Endothelial cell (in vitro differentiated cells): Measurements from ENCODE around the gene MEX3D. TPM values are rescaled to one million over a fixed set of nuclear protein-coding genes. Genes with fewer than 3 reads are reported as not detected.

Source experiments
- DNase-seq: peaks from one replicate; pipeline ENCODE4 v3.0.0; 2021; ENCODE audit warnings: low spot score
- H3K27ac Mint-ChIP-seq: one replicate; pipeline ENCODE4 v1.8.0; 2021; ENCODE audit warnings: mixed read lengths, inconsistent platforms; ENCODE audit not compliant: unreplicated experiment
- H3K27me3 Mint-ChIP-seq: one replicate; pipeline ENCODE4 v1.8.0; 2021; ENCODE audit warnings: mild to moderate bottlenecking, moderate library complexity, mixed read lengths, inconsistent platforms; ENCODE audit not compliant: unreplicated experiment
- H3K36me3 Mint-ChIP-seq: one replicate; pipeline ENCODE4 v1.8.0; 2021; ENCODE audit warnings: mild to moderate bottlenecking, low read depth, mixed read lengths, inconsistent platforms; ENCODE audit not compliant: unreplicated experiment
- H3K4me1 Mint-ChIP-seq: one replicate; pipeline ENCODE4 v1.8.0; 2021; ENCODE audit warnings: mild to moderate bottlenecking, mixed read lengths, inconsistent platforms; ENCODE audit not compliant: unreplicated experiment
- H3K4me3 Mint-ChIP-seq: one replicate; pipeline ENCODE4 v1.8.0; 2021; ENCODE audit warnings: mild to moderate bottlenecking, mixed read lengths, inconsistent platforms; ENCODE audit not compliant: unreplicated experiment
- H3K9me3 Mint-ChIP-seq: one replicate; pipeline ENCODE4 v1.8.0; 2021; ENCODE audit warnings: mixed read lengths, inconsistent platforms; ENCODE audit not compliant: unreplicated experiment
- total RNA-seq: library from RNA; stranded (reverse); fragmentation: NEBNext Ultra II Directional; extraction: Animal tissue kit (Norgen Biotek cat#: 25700); gene quantifications from one replicate; pipeline ENCODE4 v1.2.1, GENCODE V29; 2021; ENCODE audit not compliant: unreplicated experiment
- TF ChIP-seq, protein P1 (sequence below): fragments of 200-600 bp; sonication (generic); IDR thresholded peaks from one replicate; pipeline ENCODE4 v1.5.0; 2021; ENCODE audit warnings: antibody characterized with exemption; ENCODE audit not compliant: unreplicated experiment

MEX3D gene
- total RNA-seq, 1 donor from 2014 or later = 73.4 TPM

DNA sequence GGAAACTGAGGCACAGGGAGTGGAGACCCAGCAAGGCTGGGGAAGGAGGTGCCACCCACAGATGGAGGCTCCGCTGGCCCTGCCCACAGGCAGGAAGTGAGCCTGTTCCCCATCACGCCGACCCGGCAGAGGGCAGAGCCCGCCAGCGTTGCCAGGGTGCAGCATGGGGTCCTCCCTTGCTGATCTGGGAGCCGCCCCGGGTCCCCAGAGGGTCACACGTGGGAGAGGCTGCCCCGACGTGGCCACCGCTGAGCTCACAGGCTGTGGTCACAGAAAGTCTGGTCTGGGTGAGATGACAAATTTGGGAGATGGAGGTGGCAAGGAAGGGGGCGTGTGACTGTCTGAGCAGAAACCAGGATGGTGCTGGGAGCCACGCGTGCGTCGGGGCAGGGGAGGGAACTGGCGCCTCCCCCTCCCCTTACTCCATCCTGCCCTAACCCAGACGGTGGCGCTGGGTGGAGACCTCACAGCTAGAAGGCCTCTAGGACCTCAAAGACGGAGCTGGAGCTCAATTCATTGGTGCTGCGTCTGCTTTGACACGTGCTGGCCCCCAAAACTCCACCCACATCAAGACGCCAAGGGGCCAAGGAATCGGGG, 7.7 kb downstream of the MEX3D start:
- DNase-seq = no peak
- H3K36me3 Mint-ChIP-seq = no peaks in the 10 kb centered on the region
- H3K4me1 Mint-ChIP-seq = peaks cover 6% of the 10 kb centered on the region
- no peak overlapping the region for H3K27ac Mint-ChIP-seq
- no peak overlapping the region for H3K4me3 Mint-ChIP-seq
- peaks cover 16% of the 10 kb centered on the region for H3K27me3 Mint-ChIP-seq
- H3K9me3 Mint-ChIP-seq = no peaks in the 10 kb centered on the region
- TF ChIP-seq, protein P1, sequence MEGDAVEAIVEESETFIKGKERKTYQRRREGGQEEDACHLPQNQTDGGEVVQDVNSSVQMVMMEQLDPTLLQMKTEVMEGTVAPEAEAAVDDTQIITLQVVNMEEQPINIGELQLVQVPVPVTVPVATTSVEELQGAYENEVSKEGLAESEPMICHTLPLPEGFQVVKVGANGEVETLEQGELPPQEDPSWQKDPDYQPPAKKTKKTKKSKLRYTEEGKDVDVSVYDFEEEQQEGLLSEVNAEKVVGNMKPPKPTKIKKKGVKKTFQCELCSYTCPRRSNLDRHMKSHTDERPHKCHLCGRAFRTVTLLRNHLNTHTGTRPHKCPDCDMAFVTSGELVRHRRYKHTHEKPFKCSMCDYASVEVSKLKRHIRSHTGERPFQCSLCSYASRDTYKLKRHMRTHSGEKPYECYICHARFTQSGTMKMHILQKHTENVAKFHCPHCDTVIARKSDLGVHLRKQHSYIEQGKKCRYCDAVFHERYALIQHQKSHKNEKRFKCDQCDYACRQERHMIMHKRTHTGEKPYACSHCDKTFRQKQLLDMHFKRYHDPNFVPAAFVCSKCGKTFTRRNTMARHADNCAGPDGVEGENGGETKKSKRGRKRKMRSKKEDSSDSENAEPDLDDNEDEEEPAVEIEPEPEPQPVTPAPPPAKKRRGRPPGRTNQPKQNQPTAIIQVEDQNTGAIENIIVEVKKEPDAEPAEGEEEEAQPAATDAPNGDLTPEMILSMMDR = no peak

DNA sequence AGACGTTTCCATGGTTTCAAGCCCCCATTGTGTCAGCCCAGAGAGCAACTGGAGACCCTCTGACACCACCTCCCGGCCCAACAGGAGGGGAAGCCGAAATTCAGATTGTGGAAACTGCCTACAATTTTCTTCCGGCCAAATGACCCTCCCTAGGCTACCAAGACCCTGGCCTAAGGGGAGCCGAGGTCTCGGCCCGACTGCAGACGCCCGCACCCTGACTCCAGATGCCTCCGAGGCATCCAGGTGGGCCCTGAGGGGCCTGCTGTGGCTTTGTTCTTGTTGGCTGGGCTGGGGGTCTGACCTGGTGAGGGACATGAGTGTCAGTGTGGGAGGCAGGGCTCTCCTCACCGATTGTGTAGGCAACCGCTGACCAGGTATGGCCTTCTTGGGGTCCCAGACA, 9.6 kb downstream of the MEX3D start:
- TF ChIP-seq, protein P1 = no peak
- H3K27ac Mint-ChIP-seq = no peak overlapping the region
- no peaks in the 10 kb centered on the region for H3K9me3 Mint-ChIP-seq
- DNase-seq = no peak
- no peaks in the 10 kb centered on the region for H3K36me3 Mint-ChIP-seq
- H3K4me3 Mint-ChIP-seq = no peak overlapping the region
- H3K27me3 Mint-ChIP-seq = peaks cover 9% of the 10 kb centered on the region
- no peaks in the 10 kb centered on the region for H3K4me1 Mint-ChIP-seq

DNA sequence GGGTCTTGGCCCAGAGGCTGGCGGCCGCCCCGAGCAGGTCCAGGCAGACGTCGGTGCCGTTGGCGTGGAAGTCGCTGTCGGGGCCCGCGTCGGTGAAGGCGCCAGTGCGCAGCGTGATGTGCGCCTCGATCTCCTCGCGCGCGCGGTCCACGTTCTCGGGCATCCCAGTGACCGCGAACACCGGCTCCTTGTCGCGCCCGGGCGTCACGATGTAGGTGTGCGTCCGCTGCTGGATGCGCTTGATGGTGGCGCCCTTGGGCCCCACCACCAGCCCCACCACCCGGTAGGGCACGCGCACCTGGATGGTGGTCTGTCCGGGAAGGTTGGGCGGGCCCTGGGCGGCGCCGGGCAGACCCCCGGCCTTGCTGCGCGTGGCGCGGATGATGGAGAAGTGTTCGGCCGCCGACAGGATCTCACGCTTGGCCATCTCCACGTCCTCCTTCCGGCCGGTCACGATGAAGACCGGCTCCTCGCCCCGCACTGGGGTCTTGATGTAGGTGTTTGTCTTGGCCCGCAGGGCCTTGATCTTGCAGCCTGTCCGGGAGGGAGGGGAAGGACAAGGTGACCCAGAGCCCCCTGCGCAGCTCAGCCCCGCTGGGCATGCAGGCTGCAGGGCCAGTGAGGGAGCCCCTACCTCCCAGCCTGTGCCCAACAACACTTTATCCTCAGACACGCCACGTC, 11.6 kb downstream of the MEX3D start:
- Mint-ChIP-seq H3K9me3 (no peaks in the 10 kb centered on the region), H3K36me3 (no peaks in the 10 kb centered on the region), H3K4me3 (no peak overlapping the region), H3K27ac (no peak overlapping the region), H3K4me1 (no peaks in the 10 kb centered on the region), H3K27me3 (peaks cover 9% of the 10 kb centered on the region)
- TF ChIP-seq, protein P1 = no peak
- no peak for DNase-seq

DNA sequence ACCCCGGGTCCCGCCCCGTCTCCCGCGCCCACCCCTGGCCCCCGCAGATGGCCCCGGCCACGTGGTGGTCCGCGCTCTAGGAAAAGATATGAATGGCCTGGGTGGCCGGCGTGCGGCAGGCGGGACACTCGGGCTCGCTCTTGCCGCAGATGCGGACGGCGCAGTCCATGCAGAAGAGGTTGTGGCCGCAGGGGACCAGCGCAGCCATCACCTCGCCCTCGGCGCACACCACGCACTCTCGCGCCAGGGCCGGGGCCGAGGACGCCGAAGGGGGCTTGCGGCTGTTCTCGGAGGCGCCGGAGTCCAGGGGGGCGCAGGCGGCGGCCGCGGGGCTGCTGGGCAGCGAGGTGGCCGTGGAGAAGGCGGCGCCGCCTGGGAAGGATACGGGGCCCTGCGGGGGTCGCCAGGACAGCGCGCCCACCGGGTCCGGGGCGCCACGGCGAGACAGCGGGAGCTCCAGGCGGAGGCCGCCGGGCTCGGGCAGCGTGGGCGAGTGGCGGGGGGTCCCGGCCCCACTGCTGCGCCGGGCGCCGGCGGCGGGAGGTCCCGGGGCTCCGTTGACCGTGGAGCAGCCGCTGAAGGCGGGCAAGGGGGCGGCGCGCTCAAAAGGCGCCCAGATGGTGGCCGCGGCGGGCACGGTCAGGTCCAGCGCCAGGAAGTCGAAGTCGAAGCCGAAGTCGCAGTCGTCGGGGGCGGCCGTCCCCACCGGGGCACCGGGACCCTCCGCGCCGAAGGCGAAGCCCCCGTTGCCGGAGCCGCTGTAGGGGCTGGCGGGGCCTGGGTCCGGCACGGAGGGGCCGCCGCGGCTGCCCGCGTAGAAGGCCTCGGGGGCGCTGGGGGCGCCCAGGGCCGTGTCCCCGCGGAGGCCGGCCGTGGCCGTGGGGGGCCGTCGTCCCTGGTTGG, 12.4 kb downstream of the MEX3D start:
- no peak overlapping the region for H3K4me3 Mint-ChIP-seq
- DNase-seq = no peak
- H3K9me3 Mint-ChIP-seq = no peaks in the 10 kb centered on the region
- TF ChIP-seq, protein P1 = no peak
- no peaks in the 10 kb centered on the region for H3K36me3 Mint-ChIP-seq
- H3K27ac Mint-ChIP-seq = no peak overlapping the region
- H3K4me1 Mint-ChIP-seq = no peaks in the 10 kb centered on the region
- peaks cover 9% of the 10 kb centered on the region for H3K27me3 Mint-ChIP-seq
